ENCODE results near the gene ZNF750. TPM values are rescaled to one million over a fixed set of nuclear protein-coding genes. Genes with fewer than 3 reads are reported as not detected.
A peak's percentile ranks its signal among the peaks of the same experiment; 100 is the strongest.

The ZNF750 gene
- total and polyA plus RNA-seq, 10 of the 15 experiments (the other 5 are each of a cell fraction or from before 2014, with no cell fraction given) = 0.06 TPM; not detected in 9

DNA sequence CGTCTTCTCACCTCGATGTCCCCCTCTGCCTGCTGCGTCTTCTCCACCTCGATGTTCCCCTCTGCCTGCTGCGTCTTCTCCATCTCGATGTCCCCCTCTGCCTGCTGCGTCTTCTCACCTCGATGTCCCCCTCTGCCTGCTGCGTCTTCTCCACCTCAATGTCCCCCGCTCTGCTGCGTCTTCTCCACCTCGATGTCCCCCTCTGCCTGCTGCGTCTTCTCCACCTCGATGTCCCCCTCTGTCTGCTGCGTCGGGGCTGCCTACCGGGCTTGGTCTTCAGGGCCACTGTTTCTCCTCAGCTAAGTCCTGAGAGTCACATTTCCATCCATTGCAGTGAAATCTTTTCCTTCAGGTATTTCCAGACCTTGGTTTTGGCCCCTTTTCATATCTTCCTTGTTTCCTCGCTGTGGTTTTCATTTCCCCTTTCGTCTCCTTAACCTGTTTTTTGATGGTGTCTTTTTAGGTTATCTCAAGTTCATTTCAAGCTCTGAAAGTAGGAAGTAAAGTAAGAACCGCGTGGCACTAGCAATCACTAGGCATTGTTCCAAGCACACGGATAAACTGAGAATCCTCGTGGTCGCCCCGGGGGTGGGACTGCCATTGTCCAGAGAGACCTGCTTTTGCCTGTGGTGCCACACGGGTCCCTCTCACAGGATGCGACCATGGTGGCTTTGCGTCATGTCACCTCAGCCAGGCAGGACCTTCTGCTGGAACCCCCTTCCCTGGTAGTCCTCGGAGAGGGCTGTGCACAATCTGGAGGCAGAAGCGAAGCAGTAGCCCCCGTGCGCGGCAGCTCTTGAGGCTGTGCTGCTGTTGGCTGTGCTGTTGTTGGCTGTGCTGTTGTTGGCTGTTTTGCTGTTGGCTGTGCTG lies 9.5 kb upstream of the ZNF750 start (continued):
- TF ChIP-seq ETV6 (conservative IDR thresholded peaks at IDR 0.05 in 1 of 2, IDR thresholded peaks at IDR 0.05 in 1 of 2; ENCODE audit: borderline replicate concordance in 1 of 2, low read depth in 1 of 2) = peak in 1 of 2 experiments; percentile 66; a peak in 1 of 4 replicates
- TF ChIP-seq NR2C2 (IDR thresholded peaks at IDR 0.05; ENCODE audit: borderline replicate concordance, control insufficient read depth, insufficient read length, low read depth) = no peak
- TF ChIP-seq, protein P1, sequence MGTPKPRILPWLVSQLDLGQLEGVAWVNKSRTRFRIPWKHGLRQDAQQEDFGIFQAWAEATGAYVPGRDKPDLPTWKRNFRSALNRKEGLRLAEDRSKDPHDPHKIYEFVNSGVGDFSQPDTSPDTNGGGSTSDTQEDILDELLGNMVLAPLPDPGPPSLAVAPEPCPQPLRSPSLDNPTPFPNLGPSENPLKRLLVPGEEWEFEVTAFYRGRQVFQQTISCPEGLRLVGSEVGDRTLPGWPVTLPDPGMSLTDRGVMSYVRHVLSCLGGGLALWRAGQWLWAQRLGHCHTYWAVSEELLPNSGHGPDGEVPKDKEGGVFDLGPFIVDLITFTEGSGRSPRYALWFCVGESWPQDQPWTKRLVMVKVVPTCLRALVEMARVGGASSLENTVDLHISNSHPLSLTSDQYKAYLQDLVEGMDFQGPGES (IDR thresholded peaks at IDR 0.05) = no peak
- TF ChIP-seq CHD4 (IDR thresholded peaks at IDR 0.05) = no peak
- TF ChIP-seq IKZF2 (IDR thresholded peaks at IDR 0.05) = peak in 1 of 2 experiments; percentile 30; a peak in 2 of 4 replicates
- TF ChIP-seq WRNIP1 (IDR thresholded peaks at IDR 0.05; ENCODE audit: borderline replicate concordance, low read depth, low read length) = no peak
- TF ChIP-seq IKZF1 (conservative IDR thresholded peaks at IDR 0.05) = peak; percentile 21; the same call in 1 of the 2 replicates
- no peak for TF ChIP-seq EZH2 (IDR thresholded peaks at IDR 0.05; ENCODE audit: borderline replicate concordance, control insufficient read depth, low read depth, low read length)

DNA sequence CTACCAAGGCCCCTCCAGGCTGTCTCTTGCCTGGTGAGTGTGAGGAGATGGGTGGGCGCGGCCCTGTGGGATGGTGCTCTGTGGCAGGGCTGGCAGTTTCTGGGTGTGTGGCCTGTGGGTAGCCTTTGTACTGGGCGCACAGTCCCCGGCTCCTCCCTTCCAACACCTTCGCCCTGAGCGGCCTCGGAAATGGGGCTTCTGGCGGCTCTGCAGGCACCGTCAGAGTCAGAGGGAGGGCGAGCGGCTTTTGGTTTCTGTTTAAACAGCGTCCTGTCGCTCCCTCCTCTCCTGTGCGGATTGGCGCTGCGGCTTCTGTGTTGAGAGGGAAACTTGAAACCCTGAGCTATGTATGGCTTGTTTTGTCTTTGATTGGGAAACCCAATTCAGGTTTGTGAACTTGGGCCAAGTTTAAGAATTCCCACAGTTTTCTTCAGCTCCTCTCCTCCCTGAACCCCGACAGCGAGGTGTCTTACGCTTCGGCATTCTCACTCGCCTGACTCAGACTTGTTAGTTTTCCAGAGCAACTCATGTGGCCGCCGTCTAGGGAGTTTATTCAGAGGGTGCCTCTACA lies 8.3 kb upstream of the ZNF750 start:
- ChIA-PET SMC1A (ENCODE audit: uncharacterized antibody, unreplicated experiment) (no interaction called here), RAD21 (ENCODE audit: unreplicated experiment) (no interaction called here), CTCF (no interaction called here), POLR2A (no interaction called here)
- in situ Hi-C loops (cut with MboI) = no loop called here
- Histone ChIP-seq H3K27ac (ENCODE audit: control insufficient read depth, insufficient read depth) (no peak overlapping the region), H3K79me2 (ENCODE audit: control insufficient read depth, insufficient read depth, low read length) (no peaks in the 10 kb centered on the region), H2AFZ (ENCODE audit: control insufficient read depth, low read depth, low read length) (no peak overlapping the region), H3K9ac (ENCODE audit: control insufficient read depth, insufficient read depth, low read length) (no peak overlapping the region), H3K4me1 (ENCODE audit: control insufficient read depth, insufficient read depth, low read length) (peaks cover 20% of the 10 kb centered on the region), H3K4me3 (no peak overlapping the region), H3K36me3 (ENCODE audit: control insufficient read depth in 2 of 2, insufficient read depth in 2 of 2, low read length in 1 of 2) (peaks cover 0 to 2% of the 10 kb centered on the region in 2 experiments; a peak in 3 of 4 replicates), H3K4me2 (ENCODE audit: control insufficient read depth, insufficient read depth) (no peak overlapping the region), H3K9me3 (replicated peaks; ENCODE audit: control insufficient read depth, insufficient read depth, low read length) (no peaks in the 10 kb centered on the region), H3K27me3 (replicated peaks in 1 of 2; ENCODE audit: control insufficient read depth in 2 of 2, insufficient read depth in 2 of 2, low read length in 1 of 2) (no peaks in the 10 kb centered on the region), H4K20me1 (ENCODE audit: control insufficient read depth, insufficient read depth) (no peaks in the 10 kb centered on the region)
- 97% methylated on average over 23 of the region's 23 CpGs for whole genome bisulfite sequencing (ENCODE audit: insufficient coverage, insufficient replicate concordance, low lambda C conversion rate, missing lambda C conversion rate)
- ATAC-seq = no peak
- BruUV-seq (replicated peaks) = no TSS peak
- no peak for DNase-seq (ENCODE audit: low read depth, low spot score)
- intact Hi-C loops (cut with micrococcal nuclease; ENCODE audit: unreplicated experiment) = no loop called here
- FAIRE-seq = no peak
- TF ChIP-seq ZZZ3 (IDR thresholded peaks at IDR 0.05; ENCODE audit: control insufficient read depth, insufficient read length, low read depth) = no peak
- no peak for TF ChIP-seq CHD1 (IDR thresholded peaks at IDR 0.05; ENCODE audit: low read depth, low read length)
- TF ChIP-seq ZSCAN29 (IDR thresholded peaks at IDR 0.05) = no peak
- TF ChIP-seq, protein P2, sequence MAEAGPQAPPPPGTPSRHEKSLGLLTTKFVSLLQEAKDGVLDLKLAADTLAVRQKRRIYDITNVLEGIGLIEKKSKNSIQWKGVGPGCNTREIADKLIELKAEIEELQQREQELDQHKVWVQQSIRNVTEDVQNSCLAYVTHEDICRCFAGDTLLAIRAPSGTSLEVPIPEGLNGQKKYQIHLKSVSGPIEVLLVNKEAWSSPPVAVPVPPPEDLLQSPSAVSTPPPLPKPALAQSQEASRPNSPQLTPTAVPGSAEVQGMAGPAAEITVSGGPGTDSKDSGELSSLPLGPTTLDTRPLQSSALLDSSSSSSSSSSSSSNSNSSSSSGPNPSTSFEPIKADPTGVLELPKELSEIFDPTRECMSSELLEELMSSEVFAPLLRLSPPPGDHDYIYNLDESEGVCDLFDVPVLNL (IDR thresholded peaks at IDR 0.05; ENCODE audit: low read depth, low read length) = no peak
- TF ChIP-seq, protein P3, sequence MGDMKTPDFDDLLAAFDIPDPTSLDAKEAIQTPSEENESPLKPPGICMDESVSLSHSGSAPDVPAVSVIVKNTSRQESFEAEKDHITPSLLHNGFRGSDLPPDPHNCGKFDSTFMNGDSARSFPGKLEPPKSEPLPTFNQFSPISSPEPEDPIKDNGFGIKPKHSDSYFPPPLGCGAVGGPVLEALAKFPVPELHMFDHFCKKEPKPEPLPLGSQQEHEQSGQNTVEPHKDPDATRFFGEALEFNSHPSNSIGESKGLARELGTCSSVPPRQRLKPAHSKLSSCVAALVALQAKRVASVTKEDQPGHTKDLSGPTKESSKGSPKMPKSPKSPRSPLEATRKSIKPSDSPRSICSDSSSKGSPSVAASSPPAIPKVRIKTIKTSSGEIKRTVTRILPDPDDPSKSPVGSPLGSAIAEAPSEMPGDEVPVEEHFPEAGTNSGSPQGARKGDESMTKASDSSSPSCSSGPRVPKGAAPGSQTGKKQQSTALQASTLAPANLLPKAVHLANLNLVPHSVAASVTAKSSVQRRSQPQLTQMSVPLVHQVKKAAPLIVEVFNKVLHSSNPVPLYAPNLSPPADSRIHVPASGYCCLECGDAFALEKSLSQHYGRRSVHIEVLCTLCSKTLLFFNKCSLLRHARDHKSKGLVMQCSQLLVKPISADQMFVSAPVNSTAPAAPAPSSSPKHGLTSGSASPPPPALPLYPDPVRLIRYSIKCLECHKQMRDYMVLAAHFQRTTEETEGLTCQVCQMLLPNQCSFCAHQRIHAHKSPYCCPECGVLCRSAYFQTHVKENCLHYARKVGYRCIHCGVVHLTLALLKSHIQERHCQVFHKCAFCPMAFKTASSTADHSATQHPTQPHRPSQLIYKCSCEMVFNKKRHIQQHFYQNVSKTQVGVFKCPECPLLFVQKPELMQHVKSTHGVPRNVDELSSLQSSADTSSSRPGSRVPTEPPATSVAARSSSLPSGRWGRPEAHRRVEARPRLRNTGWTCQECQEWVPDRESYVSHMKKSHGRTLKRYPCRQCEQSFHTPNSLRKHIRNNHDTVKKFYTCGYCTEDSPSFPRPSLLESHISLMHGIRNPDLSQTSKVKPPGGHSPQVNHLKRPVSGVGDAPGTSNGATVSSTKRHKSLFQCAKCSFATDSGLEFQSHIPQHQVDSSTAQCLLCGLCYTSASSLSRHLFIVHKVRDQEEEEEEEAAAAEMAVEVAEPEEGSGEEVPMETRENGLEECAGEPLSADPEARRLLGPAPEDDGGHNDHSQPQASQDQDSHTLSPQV (IDR thresholded peaks at IDR 0.05) = no peak
- no peak for TF ChIP-seq POLR2AphosphoS5 (IDR thresholded peaks at IDR 0.05; ENCODE audit: low read length)
